HG02798 (cell line): ENCODE data around the gene TMEM106C.

ENCODE experiments used
- ATAC-seq: cut with Tn5 transposase; IDR thresholded peaks from one replicate; pipeline ENCODE4 v1.9.1; 2021; ENCODE audit warnings: mild to moderate bottlenecking; ENCODE audit not compliant: unreplicated experiment, poor library complexity

TMEM106C gene

GRCh38 chr12:47977772-47978597 is 14.6 kb downstream of the TMEM106C start:
- no peak for ATAC-seq

GRCh38 chr12:47978598-47978873 is 15.1 kb downstream of the TMEM106C start:
- ATAC-seq, result no peak

GRCh38 chr12:47979166-47979565 is 15.8 kb downstream of the TMEM106C start:
- ATAC-seq, result no peak

GRCh38 chr12:47979686-47980085 is 16.3 kb downstream of the TMEM106C start:
- no peak for ATAC-seq

GRCh38 chr12:47980197-47980596 is 16.8 kb downstream of the TMEM106C start:
- no peak for ATAC-seq

DNA sequence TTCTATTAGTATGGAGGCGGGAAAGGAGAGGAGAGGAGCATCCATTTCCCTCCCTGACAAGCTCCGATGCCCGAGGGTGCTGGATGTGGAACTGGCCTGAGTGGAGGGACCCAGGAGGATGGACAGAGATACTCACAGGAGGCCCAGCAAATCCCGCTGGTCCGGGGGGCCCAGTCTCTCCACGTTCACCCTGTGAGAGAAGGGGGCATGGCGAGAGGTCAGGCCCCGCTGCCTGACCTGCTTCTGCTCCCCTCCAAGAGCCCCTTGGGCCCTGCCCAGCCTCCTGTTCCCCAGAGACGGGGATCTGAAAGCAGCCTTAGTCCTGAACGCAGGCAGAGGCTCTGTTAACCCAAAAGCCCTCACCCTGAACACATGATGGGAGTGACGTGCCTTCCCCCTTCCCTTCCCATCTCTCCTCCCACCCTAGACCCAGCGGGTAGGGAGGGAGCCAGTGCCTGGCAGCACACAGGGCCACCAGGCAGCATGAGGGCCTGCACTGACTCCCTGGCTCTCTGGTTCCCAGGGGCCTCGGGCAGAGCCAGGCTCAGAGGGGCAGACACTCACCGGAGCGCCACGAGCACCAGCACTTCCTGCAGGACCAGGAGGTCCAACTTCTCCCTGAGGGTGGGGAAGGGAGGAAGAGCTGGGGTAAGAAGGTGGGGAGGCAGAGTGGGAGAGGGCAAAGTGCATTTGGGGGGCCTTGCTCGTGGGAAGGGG is 17.5 kb downstream of the TMEM106C start:
- no peak for ATAC-seq

DNA sequence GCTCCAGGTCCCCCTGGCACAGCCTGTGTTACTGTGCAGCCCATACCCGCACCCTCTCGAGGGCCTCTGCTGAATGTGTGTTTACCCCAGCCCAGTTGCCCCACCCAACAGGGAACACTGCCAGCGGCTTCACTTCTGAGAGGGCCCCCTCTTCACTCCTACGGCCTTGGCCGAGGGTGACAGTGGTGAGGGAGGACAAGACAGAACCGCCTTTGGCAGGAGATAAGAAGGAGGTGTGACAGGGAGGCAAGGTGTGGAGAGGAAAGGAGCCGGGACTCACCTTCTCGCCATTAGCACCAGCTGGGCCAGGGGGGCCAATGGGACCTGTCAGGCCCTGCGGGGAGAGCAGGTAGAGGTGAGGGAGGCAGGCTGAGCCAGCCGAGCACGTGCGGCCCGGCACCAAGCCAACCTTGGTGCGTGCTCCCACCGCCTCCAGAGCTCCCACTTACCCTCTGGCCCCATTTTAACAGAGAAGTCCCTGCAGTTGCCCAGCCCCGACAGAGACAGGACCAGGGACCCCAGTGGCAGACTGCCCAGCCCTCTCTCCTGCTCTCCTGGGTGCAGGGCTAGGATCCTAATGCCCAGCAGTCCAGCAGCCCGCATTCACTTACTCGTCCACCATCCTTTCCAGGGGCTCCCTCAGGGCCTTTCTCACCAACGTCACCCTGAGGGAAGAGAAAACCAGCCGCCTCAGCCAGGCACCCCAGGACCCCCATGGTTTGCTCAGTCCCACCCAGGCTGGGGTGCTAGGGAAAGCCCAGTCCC is 18.3 kb downstream of the TMEM106C start:
- ATAC-seq, result no peak

GRCh38 chr12:47982311-47982710 is 18.9 kb downstream of the TMEM106C start:
- ATAC-seq, result no peak

GRCh38 chr12:47982770-47983169 is 19.4 kb downstream of the TMEM106C start:
- ATAC-seq, result no peak

DNA sequence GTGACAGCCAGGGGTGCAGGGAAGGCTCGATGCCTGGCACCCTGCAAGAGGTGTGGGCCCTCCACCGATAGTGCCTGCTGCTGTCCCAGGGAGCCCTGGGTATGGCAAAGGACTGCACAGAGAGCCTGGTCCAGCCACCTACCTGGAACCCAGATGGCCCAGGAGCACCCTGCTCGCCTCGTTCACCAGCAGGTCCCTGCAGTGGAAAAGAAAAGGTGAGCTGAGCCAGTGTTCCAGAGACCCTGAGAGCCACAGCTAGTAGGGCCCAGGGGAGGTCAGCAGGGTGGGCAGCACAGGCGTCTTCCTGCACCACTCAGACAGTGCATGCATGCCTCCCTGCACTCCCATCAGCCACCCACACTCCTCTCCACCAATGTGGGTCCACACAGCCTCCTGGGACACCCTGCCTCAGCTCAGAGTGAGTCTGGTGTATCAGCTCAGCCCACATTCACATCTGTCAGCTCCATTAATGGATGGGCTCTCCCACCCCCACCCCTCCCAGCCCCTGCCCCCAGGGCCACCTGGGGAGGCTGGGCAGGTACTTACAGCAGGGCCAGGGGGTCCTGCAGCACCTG is 20.2 kb downstream of the TMEM106C start:
- no peak for ATAC-seq

DNA sequence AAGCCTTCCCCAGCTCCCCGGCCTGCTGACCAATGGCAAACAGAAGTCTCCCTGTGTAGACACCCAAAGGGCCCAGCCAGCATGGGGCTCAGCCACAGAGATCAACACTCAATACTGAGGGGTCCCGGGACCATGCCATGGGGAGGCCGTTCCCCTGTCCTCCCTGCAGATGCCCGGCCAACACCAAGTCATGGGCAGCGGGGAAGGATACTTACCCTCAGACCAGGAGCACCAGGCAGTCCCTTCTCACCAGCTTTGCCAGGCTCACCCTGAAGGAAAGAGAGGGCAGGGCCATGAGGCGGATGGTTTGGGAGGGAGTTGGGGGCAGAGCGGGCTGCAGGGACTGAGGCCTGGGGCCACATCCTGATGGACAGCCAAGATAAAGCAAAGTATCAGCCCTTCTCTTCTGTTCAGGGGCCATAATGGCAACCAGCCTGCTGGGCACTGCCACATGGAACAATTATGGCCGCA is 21.0 kb downstream of the TMEM106C start:
- ATAC-seq, result no peak

DNA sequence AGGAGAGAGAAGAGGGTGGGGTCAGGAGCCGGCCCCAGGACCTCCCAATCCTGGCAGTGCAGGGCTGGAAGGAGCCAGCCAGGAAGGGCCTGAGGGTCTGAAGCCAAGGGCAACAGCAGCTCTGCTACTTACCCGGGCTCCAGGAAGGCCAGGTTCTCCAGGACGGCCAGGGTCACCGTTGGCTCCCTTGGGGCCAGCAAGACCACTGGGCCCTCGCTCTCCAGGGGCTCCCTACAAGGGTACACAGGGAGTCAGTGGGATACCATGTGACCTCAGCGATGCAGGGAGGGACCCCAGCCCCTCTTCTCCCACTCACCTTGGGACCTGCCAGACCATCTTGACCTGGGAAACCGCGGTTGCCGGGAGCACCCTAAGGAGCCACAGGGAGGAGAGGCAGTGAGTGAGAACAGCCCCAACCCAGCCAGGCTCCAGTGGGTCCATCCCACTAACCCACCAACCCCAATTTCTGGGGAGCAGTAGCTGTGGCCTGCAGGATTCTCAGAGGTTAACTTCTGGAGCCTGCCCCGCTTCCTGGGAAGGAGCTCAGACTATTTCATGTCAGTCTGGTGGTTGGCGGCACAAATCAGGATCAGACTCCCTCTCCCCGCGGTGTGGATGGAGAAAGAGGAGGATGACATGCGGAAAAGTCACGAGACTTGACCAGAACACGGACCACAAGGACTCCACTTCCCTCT is 22.3 kb downstream of the TMEM106C start:
- no peak for ATAC-seq

DNA sequence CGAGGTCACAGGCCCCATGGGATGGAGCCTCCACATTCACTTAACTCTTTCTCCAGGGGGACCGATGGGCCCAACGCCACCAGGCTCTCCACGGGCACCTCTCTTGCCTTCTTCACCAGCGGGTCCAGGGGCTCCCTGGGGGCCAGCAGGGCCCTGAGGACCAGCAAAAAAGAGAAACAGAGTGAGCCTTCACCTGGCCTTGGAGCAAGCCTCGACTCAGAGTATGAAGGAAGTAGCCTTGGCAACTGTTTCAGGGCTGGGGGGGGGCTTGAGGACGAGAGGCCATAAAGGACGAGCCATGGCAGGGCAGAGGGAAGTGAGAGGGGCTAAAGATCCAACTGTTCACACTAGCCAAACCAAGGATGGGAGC is 22.9 kb downstream of the TMEM106C start:
- no peak for ATAC-seq

DNA sequence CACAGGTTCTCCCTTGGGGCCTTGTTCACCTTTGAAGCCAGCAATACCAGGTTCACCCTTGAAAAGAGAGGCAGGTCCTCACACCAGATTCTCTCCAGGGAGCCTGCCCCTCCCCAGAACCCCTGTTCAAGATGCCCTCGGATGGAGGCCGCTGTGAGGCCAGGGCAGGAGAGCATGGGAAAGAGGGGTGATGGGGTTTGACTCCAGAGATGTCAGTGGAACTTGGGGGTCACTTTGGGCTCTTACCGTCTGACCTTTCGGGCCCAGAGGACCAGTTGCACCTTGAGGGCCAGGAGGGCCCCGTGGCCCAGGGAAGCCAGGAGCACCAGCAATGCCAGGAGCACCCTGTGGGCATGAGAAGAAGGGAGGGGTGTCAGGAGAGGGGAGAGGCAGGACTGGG is 23.4 kb downstream of the TMEM106C start:
- ATAC-seq, result no peak

DNA sequence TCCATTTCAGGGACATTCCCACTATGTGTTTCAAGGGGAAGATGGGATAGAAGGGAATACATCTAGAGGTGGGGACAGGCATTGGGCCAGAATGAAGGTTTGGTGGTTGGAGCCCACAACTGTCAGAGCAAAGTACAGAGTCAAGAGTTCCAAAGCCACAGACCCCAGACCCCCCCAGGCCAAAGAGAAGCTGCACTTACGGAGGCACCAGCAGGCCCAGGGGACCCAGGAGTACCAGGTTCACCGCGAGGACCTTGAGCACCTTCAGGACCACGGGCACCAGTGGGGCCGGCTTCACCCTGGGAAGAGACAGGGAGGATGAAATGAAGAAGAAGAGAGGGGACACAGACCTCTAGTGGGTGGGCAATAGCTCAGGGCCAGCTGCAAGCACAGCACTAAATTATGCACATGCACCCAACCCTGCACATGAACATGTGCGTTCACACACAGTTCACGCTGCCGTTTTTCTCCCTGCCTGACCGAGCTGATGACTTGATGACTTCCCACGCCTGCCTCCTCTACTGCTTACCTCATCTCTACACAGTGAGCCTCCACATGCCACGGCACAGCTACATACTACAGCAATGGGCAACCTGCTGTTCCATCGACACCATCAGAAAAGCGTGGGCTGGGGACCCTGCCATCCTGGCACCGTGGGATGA is 24.1 kb downstream of the TMEM106C start:
- no peak for ATAC-seq

- ATAC-seq, result no peak
These were observed 25.0 kb downstream of the TMEM106C start for GRCh38 chr12:47988073-47989022.

GRCh38 chr12:47989023-47989417 is 25.6 kb downstream of the TMEM106C start:
- ATAC-seq, result no peak

GRCh38 chr12:47989666-47990065 is 26.3 kb downstream of the TMEM106C start:
- no peak for ATAC-seq
